Ovary (tissue), 3 donors: ENCODE measurements around the gene HSD3B7.

Source experiments
- EP300 ChIP-seq: sonication (generic); formaldehyde crosslinking; IDR thresholded peaks from one replicate; pipeline ENCODE4 v1.6.1; 2017; ENCODE audit warnings: antibody characterized with exemption
- POLR2A ChIP-seq: fragments of 450-650 bp; IDR thresholded peaks from one replicate; pipeline ENCODE4 v1.6.1; 2017; ENCODE audit warnings: antibody characterized with exemption, mild to moderate bottlenecking, moderate library complexity
- TF ChIP-seq, protein P1 (sequence below), 3 donors: fragments of 450-650 bp in 2 of 3; fragments of 200-600 bp in 1 of 3; IDR thresholded peaks; one replicate each; pipeline versions ENCODE4 v1.5.1 to v1.8.0; 2016 to 2022; ENCODE audit warnings: antibody characterized with exemption in 3 of 3, mild to moderate bottlenecking in 1 of 3
- donor health status: DM: no; HTN: no; CAD: no.

DNA sequence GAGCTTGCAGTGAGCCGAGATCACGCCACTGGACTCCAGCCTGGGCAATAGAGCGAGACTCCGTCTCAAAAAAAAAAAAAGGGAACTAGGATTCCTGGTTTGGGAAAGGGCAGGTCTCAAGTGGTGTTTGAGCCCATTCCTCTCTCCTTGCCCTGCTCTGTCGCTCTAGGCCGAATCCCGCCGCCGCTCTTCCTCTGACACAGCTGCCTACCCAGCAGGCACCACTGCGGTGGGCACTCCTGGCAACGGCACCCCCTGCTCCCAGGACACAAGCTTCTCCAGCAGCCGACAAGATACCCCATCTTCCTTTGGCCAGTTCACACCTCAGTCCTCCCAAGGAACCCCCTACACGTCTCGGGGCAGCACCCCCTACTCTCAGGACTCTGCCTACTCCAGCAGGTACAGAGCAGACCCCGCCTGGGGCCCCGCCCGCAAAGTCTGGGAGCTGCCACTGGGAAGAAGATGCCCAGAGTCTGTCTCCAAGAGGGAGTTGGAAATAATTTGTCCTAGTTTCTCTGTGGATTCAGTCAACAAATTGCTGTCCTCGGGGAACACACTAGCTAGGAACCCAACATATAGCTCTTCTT lies 21.0 kb upstream of the HSD3B7 start:
- TF ChIP-seq, protein P1, sequence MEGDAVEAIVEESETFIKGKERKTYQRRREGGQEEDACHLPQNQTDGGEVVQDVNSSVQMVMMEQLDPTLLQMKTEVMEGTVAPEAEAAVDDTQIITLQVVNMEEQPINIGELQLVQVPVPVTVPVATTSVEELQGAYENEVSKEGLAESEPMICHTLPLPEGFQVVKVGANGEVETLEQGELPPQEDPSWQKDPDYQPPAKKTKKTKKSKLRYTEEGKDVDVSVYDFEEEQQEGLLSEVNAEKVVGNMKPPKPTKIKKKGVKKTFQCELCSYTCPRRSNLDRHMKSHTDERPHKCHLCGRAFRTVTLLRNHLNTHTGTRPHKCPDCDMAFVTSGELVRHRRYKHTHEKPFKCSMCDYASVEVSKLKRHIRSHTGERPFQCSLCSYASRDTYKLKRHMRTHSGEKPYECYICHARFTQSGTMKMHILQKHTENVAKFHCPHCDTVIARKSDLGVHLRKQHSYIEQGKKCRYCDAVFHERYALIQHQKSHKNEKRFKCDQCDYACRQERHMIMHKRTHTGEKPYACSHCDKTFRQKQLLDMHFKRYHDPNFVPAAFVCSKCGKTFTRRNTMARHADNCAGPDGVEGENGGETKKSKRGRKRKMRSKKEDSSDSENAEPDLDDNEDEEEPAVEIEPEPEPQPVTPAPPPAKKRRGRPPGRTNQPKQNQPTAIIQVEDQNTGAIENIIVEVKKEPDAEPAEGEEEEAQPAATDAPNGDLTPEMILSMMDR (IDR thresholded peaks at IDR 0.05), result no peak
- TF ChIP-seq POLR2A (no peak), EP300 (no peak)
